PC-9 (cell line): ENCODE measurements around the gene LACTB. TPM values are rescaled to one million over a fixed set of nuclear protein-coding genes. Genes with fewer than 3 reads are reported as not detected.

ENCODE experiments used
- BruUV-seq: library from RNA; stranded (reverse); fragments of 400-500 nt; replicated peaks from 2 replicates; lab custom pipeline; 2021; lab: Mats Ljungman, UMichigan
- CTCF ChIA-PET: fragments of 300-600 bp; sonication (Branson Sonifier 250); formaldehyde crosslinking; loops from one replicate; lab custom pipeline; 2022; ENCODE audit warnings: antibody characterized with exemption; lab: Charles Lee
- POLR2A ChIA-PET: fragments of 300-600 bp; sonication (Branson Sonifier 250); formaldehyde crosslinking; loops from one replicate; lab custom pipeline; 2022; ENCODE audit warnings: antibody characterized with exemption; ENCODE audit not compliant: unreplicated experiment; lab: Charles Lee
- DNase-seq, 2 experiments: peaks; one replicate each; pipeline versions ENCODE4 v3.0.0 to v3.0.0-alpha.2; 2015 to 2022; ENCODE audit warnings: mixed read lengths in 1 of 2
- H2AFZ ChIP-seq: fragments of 200-600 bp; sonication (generic); 2 replicates; pipeline ENCODE4 v1.8.1; 2017; ENCODE audit warnings: antibody characterized with exemption
- H3F3A ChIP-seq: fragments of 200-600 bp; sonication (generic); 2 replicates; pipeline ENCODE4 v1.8.1; 2017; ENCODE audit warnings: antibody characterized with exemption, mild to moderate bottlenecking, low read depth; ENCODE audit not compliant: insufficient read depth
- H3K27ac ChIP-seq: fragments of 200-600 bp; sonication (generic); 2 replicates; pipeline ENCODE4 v1.6.1; 2016; ENCODE audit warnings: mixed run types
- H3K27me3 ChIP-seq: fragments of 200-600 bp; sonication (generic); 2 replicates; pipeline ENCODE4 v1.6.1; 2016; ENCODE audit warnings: low read depth, mixed run types; ENCODE audit not compliant: insufficient read depth
- H3K36me3 ChIP-seq: fragments of 200-600 bp; sonication (generic); 2 replicates; pipeline ENCODE4 v1.6.1; 2016; ENCODE audit warnings: low read depth, mixed run types
- H3K4me1 ChIP-seq: fragments of 200-600 bp; sonication (generic); replicated peaks from 2 replicates; pipeline ENCODE4 v1.6.1; 2016; ENCODE audit warnings: mixed run types; ENCODE audit not compliant: insufficient read depth
- H3K4me2 ChIP-seq: fragments of 200-600 bp; sonication (generic); 2 replicates; pipeline ENCODE4 v1.6.1; 2017; ENCODE audit warnings: mixed run types
- H3K4me3 ChIP-seq: fragments of 200-600 bp; sonication (generic); 2 replicates; pipeline ENCODE4 v1.6.1; 2016; ENCODE audit warnings: mixed run types
- H3K79me2 ChIP-seq: fragments of 200-600 bp; sonication (generic); 2 replicates; pipeline ENCODE4 v1.6.1; 2017; ENCODE audit warnings: low read depth, mixed run types
- H3K9me2 ChIP-seq: fragments of 200-600 bp; sonication (generic); 2 replicates; pipeline ENCODE4 v1.8.1; 2017; ENCODE audit warnings: mild to moderate bottlenecking; ENCODE audit not compliant: insufficient read depth
- H3K9me3 ChIP-seq: fragments of 200-600 bp; sonication (generic); 2 replicates; pipeline ENCODE4 v1.8.1; 2016; ENCODE audit warnings: low read depth; ENCODE audit not compliant: insufficient read depth
- H4K20me1 ChIP-seq: fragments of 200-600 bp; sonication (generic); 2 replicates; pipeline ENCODE4 v1.8.1; 2017; ENCODE audit not compliant: insufficient read depth
- CTCF ChIP-seq: fragments of 200-600 bp; sonication (generic); conservative IDR thresholded peaks from 2 replicates; pipeline ENCODE4 v1.6.1; 2017; ENCODE audit warnings: mixed run types, antibody characterized with exemption, mild to moderate bottlenecking, moderate library complexity
- EZH2 ChIP-seq: fragments of 200-600 bp; sonication (generic); IDR thresholded peaks from 2 replicates; pipeline ENCODE4 v1.8.0; 2017; ENCODE audit warnings: antibody characterized with exemption, low read depth
- intact Hi-C: fragments of 100-400 bp; cut with micrococcal nuclease; formaldehyde crosslinking; loops from one replicate; pipeline ENCODE4 v1.10.0; 2022; ENCODE audit not compliant: unreplicated experiment
- total RNA-seq: library from RNA; stranded (reverse); gene quantifications from 2 replicates; pipeline ENCODE4 v1.2.3, GENCODE V29; 2021

LACTB gene
- total RNA-seq, 1 experiment from 2014 or later, result 17.1 TPM

DNA sequence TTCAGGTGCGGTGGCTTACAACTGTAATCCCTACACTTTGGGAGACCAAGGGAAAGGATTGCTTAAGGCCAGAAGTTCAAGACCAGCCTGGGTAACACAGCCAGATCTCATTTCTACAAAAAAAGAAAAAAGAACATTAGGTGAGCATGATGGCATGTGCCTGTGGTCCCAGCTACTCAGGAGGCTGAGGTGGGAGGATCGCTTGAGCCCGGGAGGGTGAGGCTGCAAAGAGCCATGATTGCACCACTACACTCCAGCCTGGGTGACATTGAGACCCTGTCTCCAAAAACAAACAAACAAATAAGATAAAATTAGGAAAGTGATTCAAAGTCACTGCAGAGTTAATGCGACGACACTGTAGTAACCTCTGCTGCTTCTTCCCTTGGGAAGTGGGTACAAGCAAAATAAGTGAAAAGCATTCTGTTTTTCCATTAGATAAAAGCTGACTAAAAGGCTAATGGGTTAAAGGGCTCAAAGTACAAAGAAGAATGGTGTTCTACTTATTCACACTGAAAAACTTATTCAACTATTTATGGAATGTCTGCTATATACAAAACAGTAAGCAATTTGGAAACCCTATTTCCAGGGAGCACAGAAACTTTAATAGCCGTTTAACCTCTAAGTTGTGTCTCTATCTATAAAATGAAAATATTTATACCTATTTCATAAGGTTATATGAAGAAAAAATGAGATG, 43.7 kb downstream of the LACTB start:
- H3K4me1 ChIP-seq, result no peaks in the 10 kb centered on the region
- no peak for TF ChIP-seq EZH2
- no peak for TF ChIP-seq CTCF
- no peak overlapping the region for H3K4me3 ChIP-seq
- no peaks in the 10 kb centered on the region for H3K36me3 ChIP-seq
- ChIA-PET CTCF (interaction anchor here (0.7 kb wide), 1 partner anchor 780 kb away, joined by 12 read pairs; no protein-coding TSS in a partner anchor), POLR2A (no interaction called here)
- no peaks in the 10 kb centered on the region for H3K9me3 ChIP-seq
- no TSS peak for BruUV-seq
- no peaks in the 10 kb centered on the region for H4K20me1 ChIP-seq
- intact Hi-C loops, result no loop called here
- no peaks in the 10 kb centered on the region for H3K9me2 ChIP-seq
- no peak for DNase-seq
- no peak overlapping the region for H3K27ac ChIP-seq
- H3F3A ChIP-seq, result no peaks in the 10 kb centered on the region
- H3K27me3 ChIP-seq, result no peaks in the 10 kb centered on the region
- H3K79me2 ChIP-seq, result no peaks in the 10 kb centered on the region
- H3K4me2 ChIP-seq, result no peak overlapping the region
- no peak overlapping the region for H2AFZ ChIP-seq

- intact Hi-C loops, result no loop called here
- TF ChIP-seq CTCF, result no peak; the same call in 1 of the 2 replicates
- no peak for TF ChIP-seq EZH2
- Histone ChIP-seq H3K4me3 (no peak overlapping the region), H2AFZ (no peak overlapping the region), H3K4me2 (no peak overlapping the region), H3K27ac (no peak overlapping the region), H3K27me3 (no peaks in the 10 kb centered on the region), H3K9me2 (no peaks in the 10 kb centered on the region), H3K79me2 (no peaks in the 10 kb centered on the region), H3K9me3 (no peaks in the 10 kb centered on the region), H3K4me1 (no peaks in the 10 kb centered on the region), H3F3A (no peaks in the 10 kb centered on the region), H3K36me3 (no peaks in the 10 kb centered on the region), H4K20me1 (no peaks in the 10 kb centered on the region)
- POLR2A ChIA-PET, result interaction anchor here (0.6 kb wide), 1 partner anchor 9 kb away, joined by 3 read pairs; the partner anchor contains the start of gene RPS27L
- CTCF ChIA-PET, result no interaction called here
- no peak for DNase-seq
- no TSS peak for BruUV-seq
Observed at GRCh38 chr15:63166219-63166618, 44.6 kb downstream of the LACTB start.

DNA sequence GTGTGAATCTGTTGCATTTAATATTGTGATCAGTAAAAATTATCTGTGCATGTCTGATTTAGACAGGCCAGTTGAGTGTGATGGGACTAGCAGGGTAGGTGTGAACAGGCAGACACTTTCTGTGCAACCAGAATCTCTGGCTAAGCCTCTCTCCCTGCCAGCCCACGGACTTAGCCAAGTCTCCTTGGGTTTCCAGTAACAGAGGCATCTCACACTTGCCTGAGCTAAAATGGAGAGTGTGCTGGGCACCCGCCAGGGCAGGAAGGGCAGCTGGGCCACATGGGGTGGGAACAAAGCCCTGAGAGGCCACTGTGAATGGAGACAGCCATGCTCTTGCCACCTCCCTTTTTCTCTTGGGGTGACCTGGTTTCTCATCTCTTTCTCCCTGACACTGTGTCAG, 48.1 kb downstream of the LACTB start:
- H3K4me1 ChIP-seq, result no peaks in the 10 kb centered on the region
- no peaks in the 10 kb centered on the region for H3K9me3 ChIP-seq
- no peaks in the 10 kb centered on the region for H3K36me3 ChIP-seq
- ChIA-PET CTCF (no interaction called here), POLR2A (no interaction called here)
- no peak overlapping the region for H3K27ac ChIP-seq
- H3K9me2 ChIP-seq, result no peaks in the 10 kb centered on the region
- no peaks in the 10 kb centered on the region for H3K27me3 ChIP-seq
- no peak overlapping the region for H3K4me2 ChIP-seq
- BruUV-seq, result no TSS peak
- H3K79me2 ChIP-seq, result no peaks in the 10 kb centered on the region
- H3K4me3 ChIP-seq, result no peak overlapping the region
- no peaks in the 10 kb centered on the region for H4K20me1 ChIP-seq
- intact Hi-C loops, result no loop called here
- H3F3A ChIP-seq, result no peaks in the 10 kb centered on the region
- H2AFZ ChIP-seq, result no peak overlapping the region
- no peak for TF ChIP-seq EZH2
- no peak for DNase-seq
